ENCODE data around the gene ZBTB20.

Gene ZBTB20

DNA sequence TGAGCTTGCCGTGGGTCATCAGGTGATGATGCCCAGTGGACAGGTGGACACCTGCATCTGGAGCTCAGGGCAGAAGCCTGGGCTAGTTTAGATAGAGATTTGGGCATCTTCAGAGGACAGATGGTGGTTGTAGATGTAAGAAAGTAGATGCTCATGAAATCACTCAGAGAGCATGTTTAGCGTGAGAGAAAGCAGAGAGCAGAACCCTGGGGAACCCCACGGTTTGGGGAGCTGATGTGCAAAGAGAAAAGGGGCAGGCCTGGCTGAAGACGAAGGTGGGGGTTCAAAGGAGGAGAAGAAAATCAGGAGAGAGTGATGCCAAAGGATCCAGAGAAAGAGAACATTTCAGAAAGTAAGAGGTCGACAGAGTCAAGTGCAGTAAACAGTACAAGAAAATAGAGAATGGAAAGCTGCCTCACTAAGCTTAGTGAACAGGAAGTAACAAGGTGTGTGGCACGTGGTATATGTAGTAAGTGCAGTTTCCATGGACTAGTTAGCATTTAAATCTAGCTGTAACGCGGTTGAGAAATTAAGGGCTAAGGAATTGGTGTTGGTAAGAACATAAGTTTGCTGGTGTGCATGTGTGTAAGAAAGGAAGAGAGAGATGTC, 839.8 kb downstream of the ZBTB20 start:
- POLR2A ChIA-PET = no interaction called here
- CTCF ChIA-PET = interaction anchor here (0.9 to 3.6 kb wide), 2 partner anchors 16 to 1477 kb away, joined by 3 to 16 read pairs; no protein-coding TSS in a partner anchor
- TF ChIP-seq, protein P1, sequence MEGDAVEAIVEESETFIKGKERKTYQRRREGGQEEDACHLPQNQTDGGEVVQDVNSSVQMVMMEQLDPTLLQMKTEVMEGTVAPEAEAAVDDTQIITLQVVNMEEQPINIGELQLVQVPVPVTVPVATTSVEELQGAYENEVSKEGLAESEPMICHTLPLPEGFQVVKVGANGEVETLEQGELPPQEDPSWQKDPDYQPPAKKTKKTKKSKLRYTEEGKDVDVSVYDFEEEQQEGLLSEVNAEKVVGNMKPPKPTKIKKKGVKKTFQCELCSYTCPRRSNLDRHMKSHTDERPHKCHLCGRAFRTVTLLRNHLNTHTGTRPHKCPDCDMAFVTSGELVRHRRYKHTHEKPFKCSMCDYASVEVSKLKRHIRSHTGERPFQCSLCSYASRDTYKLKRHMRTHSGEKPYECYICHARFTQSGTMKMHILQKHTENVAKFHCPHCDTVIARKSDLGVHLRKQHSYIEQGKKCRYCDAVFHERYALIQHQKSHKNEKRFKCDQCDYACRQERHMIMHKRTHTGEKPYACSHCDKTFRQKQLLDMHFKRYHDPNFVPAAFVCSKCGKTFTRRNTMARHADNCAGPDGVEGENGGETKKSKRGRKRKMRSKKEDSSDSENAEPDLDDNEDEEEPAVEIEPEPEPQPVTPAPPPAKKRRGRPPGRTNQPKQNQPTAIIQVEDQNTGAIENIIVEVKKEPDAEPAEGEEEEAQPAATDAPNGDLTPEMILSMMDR (IDR thresholded peaks at IDR 0.05; ENCODE audit: insufficient read depth, low read length, missing control alignments) = no peak
- no peak for DNase-seq (ENCODE audit: low read depth, low spot score)
- H3K4me3 ChIP-seq (ENCODE audit: low read depth, low read length) = no peak overlapping the region

DNA sequence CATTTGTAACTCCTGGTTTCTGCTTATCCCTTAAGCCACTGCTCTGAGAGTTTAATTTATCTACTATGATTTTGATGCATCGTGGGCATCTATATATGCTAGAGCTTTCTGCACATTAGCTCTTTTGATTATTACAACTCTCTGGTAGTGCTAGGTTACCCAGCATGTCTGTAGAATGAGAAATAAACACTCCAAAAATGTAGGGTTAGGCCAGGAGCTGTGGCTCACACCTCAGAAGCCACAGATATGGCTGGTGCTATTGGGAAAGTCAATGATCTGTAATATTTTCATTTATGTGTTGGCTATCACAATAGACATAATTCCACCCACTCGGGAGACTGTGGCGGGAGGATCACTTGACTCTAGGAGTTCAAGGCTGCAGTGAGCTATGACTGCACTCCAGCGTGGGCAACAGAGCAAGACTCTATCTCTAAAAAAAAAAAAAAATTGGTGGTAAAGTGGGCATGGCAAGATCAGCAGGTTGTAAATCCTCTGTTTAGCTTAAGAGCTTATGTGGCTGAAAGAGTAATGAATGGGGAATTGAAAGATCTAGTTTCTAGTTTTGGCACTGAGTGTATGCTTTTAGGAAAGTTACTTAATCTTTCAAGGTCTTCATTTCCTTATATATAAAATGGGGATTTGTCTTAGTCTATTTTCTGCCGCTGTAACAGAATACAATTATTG, 847.0 kb downstream of the ZBTB20 start:
- no peak overlapping the region for H3K4me3 ChIP-seq (ENCODE audit: low read depth, low read length)
- CTCF ChIA-PET = interaction anchor here (0.6 to 2.4 kb wide), 5 partner anchors 10 to 457 kb away, joined by 3 to 17 read pairs (median 3); no protein-coding TSS in a partner anchor
- no peak for DNase-seq (ENCODE audit: low read depth, low spot score)
- TF ChIP-seq, protein P1 (IDR thresholded peaks at IDR 0.05; ENCODE audit: insufficient read depth, low read length, missing control alignments) = no peak
- POLR2A ChIA-PET = no interaction called here

DNA sequence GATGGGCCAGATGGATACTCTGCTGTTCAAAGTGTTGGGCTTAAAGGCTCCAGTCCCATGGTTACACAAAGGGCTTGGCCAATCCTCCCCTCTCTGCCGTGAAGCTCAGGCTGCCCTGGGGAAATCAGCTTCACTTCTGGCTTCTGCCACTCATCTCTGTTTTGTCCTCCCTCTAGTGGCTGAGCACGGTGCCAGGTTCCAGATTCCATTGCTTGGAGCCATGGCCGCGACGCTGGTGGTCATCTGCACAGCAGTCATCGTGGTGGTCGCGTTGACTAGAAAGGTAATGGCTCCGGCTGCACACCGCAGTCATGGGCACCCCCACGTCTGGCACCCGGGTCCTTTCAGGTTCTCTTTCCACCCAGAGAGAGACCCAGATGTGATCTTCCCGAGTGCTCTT, 847.7 kb downstream of the ZBTB20 start:
- CTCF ChIA-PET = interaction anchor here (1.5 to 2.4 kb wide), 4 partner anchors 9 to 456 kb away, joined by 3 to 17 read pairs (median 4); no protein-coding TSS in a partner anchor
- H3K4me3 ChIP-seq (ENCODE audit: low read depth, low read length) = no peak overlapping the region
- POLR2A ChIA-PET = no interaction called here
- TF ChIP-seq, protein P1 (IDR thresholded peaks at IDR 0.05; ENCODE audit: insufficient read depth, low read length, missing control alignments) = peak; percentile 57
- DNase-seq (ENCODE audit: low read depth, low spot score) = no peak

DNA sequence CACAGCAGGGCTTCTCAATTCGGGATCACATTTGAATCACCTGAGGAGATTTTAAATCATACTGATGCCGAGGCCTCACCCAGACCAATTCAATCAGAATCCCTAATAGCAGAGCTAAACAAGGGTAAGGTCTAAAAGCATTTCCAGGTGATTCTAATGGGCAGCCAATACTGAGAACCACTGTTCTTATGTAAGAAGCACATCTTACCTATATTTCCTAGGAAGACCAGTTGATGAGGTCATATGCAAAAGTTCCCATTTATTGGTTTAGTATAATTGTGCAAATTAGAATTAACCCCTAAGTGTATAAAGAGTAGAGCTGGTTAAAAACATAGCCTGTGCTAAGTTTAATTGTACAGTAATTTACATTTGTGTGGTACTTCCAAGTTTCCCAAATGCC, 851.1 kb downstream of the ZBTB20 start:
- no peak for DNase-seq (ENCODE audit: low read depth, low spot score)
- POLR2A ChIA-PET = no interaction called here
- TF ChIP-seq, protein P1 (IDR thresholded peaks at IDR 0.05; ENCODE audit: insufficient read depth, low read length, missing control alignments) = no peak
- CTCF ChIA-PET = interaction anchor here (0.5 to 0.9 kb wide), 2 partner anchors 40 to 215 kb away, joined by 3 to 4 read pairs; no protein-coding TSS in a partner anchor
- H3K4me3 ChIP-seq (ENCODE audit: low read depth, low read length) = no peak overlapping the region

DNA sequence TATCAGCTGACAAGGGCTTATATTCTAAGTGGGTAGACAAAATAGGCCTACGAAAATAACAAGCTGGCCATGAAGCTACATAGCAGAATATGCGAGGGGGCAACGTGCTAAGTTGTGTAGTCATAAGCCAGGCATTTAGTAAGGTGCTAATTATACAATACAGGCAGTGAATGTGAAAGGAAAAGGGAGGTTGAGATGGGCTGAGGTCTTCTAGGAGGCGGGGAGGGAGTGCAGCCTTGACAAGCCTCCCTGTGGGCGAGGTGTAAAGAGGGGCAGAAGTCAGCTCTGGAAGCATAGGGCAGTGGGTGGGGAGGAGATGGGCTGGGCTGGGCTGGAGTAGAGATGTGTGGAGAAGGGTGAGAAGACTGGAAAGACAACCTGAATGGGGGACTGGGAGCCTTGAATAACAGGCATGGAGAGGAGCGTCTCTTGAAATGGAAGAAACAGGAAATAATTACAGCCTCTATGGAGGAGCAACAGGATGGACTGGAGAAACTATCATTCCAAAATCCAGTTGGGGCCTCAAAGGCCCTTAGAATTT, 852.1 kb downstream of the ZBTB20 start:
- DNase-seq (ENCODE audit: low read depth, low spot score) = no peak
- no peak overlapping the region for H3K4me3 ChIP-seq (ENCODE audit: low read depth, low read length)
- TF ChIP-seq, protein P1 (IDR thresholded peaks at IDR 0.05; ENCODE audit: insufficient read depth, low read length, missing control alignments) = no peak
- ChIA-PET POLR2A (no interaction called here), CTCF (no interaction called here)

Data from AG04449 (cell line).